ENCODE results near the gene ZSWIM2.

GRCh38 chr2:186841940-186842339 lies 7.0 kb downstream of the ZSWIM2 start:
- TF ChIP-seq EZH2 (IDR thresholded peaks at IDR 0.05) (no peak), POLR2AphosphoS5 (IDR thresholded peaks at IDR 0.05; ENCODE audit: low read depth, low read length) (no peak), EZH2phosphoT487 (IDR thresholded peaks at IDR 0.05; ENCODE audit: borderline replicate concordance) (no peak), POLR2A (IDR thresholded peaks at IDR 0.05; ENCODE audit: borderline replicate concordance, extremely low read depth, insufficient read depth, insufficient read length) (no peak), ZFX (IDR thresholded peaks at IDR 0.05) (no peak), TCF7L2 (IDR thresholded peaks at IDR 0.05; ENCODE audit: borderline replicate concordance, extremely low read depth, insufficient read depth, insufficient read length) (no peak), MAX (IDR thresholded peaks at IDR 0.05) (no peak), RAD21 (IDR thresholded peaks at IDR 0.05; ENCODE audit: low read depth) (no peak), SP1 (IDR thresholded peaks at IDR 0.05; ENCODE audit: low read depth) (no peak), SIN3A (IDR thresholded peaks at IDR 0.05; ENCODE audit: low read depth) (no peak)
- TF ChIP-seq, protein P1, sequence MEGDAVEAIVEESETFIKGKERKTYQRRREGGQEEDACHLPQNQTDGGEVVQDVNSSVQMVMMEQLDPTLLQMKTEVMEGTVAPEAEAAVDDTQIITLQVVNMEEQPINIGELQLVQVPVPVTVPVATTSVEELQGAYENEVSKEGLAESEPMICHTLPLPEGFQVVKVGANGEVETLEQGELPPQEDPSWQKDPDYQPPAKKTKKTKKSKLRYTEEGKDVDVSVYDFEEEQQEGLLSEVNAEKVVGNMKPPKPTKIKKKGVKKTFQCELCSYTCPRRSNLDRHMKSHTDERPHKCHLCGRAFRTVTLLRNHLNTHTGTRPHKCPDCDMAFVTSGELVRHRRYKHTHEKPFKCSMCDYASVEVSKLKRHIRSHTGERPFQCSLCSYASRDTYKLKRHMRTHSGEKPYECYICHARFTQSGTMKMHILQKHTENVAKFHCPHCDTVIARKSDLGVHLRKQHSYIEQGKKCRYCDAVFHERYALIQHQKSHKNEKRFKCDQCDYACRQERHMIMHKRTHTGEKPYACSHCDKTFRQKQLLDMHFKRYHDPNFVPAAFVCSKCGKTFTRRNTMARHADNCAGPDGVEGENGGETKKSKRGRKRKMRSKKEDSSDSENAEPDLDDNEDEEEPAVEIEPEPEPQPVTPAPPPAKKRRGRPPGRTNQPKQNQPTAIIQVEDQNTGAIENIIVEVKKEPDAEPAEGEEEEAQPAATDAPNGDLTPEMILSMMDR (IDR thresholded peaks at IDR 0.05 in 2 of 3, conservative IDR thresholded peaks at IDR 0.05 in 1 of 3; ENCODE audit: borderline replicate concordance in 1 of 3, insufficient read depth in 1 of 3, low read depth in 2 of 3, low read length in 2 of 3): no peak
- TF ChIP-seq, protein P2, sequence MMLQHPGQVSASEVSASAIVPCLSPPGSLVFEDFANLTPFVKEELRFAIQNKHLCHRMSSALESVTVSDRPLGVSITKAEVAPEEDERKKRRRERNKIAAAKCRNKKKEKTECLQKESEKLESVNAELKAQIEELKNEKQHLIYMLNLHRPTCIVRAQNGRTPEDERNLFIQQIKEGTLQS (IDR thresholded peaks at IDR 0.05): no peak
- TF ChIP-seq, protein P3, sequence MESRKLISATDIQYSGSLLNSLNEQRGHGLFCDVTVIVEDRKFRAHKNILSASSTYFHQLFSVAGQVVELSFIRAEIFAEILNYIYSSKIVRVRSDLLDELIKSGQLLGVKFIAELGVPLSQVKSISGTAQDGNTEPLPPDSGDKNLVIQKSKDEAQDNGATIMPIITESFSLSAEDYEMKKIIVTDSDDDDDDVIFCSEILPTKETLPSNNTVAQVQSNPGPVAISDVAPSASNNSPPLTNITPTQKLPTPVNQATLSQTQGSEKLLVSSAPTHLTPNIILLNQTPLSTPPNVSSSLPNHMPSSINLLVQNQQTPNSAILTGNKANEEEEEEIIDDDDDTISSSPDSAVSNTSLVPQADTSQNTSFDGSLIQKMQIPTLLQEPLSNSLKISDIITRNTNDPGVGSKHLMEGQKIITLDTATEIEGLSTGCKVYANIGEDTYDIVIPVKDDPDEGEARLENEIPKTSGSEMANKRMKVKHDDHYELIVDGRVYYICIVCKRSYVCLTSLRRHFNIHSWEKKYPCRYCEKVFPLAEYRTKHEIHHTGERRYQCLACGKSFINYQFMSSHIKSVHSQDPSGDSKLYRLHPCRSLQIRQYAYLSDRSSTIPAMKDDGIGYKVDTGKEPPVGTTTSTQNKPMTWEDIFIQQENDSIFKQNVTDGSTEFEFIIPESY (IDR thresholded peaks at IDR 0.05; ENCODE audit: extremely low read depth, insufficient replicate concordance, low read length): no peak

Data from HCT116 (cell line).